Measurements from ENCODE around the gene PLCL1. TPM values are rescaled to one million over a fixed set of nuclear protein-coding genes. Genes with fewer than 3 reads are reported as not detected.

The PLCL1 gene
- total RNA-seq, 1 experiment from 2014 or later, result not detected

- no peak overlapping the region for H3K4me3 ChIP-seq
- no peak overlapping the region for H2AFZ ChIP-seq
- no peak overlapping the region for H3K27ac ChIP-seq
- intact Hi-C loops (cut with micrococcal nuclease; ENCODE audit: unreplicated experiment), result no loop called here
- H3K36me3 ChIP-seq (ENCODE audit: low read depth), result no peaks in the 10 kb centered on the region
- ChIA-PET CTCF (no interaction called here), POLR2A (ENCODE audit: unreplicated experiment) (no interaction called here)
- no peaks in the 10 kb centered on the region for H3K27me3 ChIP-seq (ENCODE audit: insufficient read depth, low read depth)
- no peaks in the 10 kb centered on the region for H3K4me1 ChIP-seq (replicated peaks; ENCODE audit: insufficient read depth)
- DNase-seq, result no peak
- H3F3A ChIP-seq (ENCODE audit: insufficient read depth, low read depth), result no peaks in the 10 kb centered on the region
- H3K79me2 ChIP-seq (ENCODE audit: low read depth), result no peaks in the 10 kb centered on the region
- H4K20me1 ChIP-seq (ENCODE audit: insufficient read depth), result no peaks in the 10 kb centered on the region
- H3K9me3 ChIP-seq (ENCODE audit: insufficient read depth, low read depth), result no peaks in the 10 kb centered on the region
- TF ChIP-seq EZH2 (IDR thresholded peaks at IDR 0.05; ENCODE audit: low read depth) (no peak), CTCF (conservative IDR thresholded peaks at IDR 0.05) (no peak)
- no peak overlapping the region for H3K4me2 ChIP-seq
- no peaks in the 10 kb centered on the region for H3K9me2 ChIP-seq (ENCODE audit: insufficient read depth)
- BruUV-seq (replicated peaks), result no TSS peak
Observed at GRCh38 chr2:198055716-198056115, 251.3 kb downstream of the PLCL1 start.

GRCh38 chr2:198056836-198057235 is 252.4 kb downstream of the PLCL1 start:
- H3K79me2 ChIP-seq (ENCODE audit: low read depth), result no peaks in the 10 kb centered on the region
- H3K4me3 ChIP-seq, result no peak overlapping the region
- no peaks in the 10 kb centered on the region for H3K9me3 ChIP-seq (ENCODE audit: insufficient read depth, low read depth)
- intact Hi-C loops (cut with micrococcal nuclease; ENCODE audit: unreplicated experiment), result no loop called here
- H3F3A ChIP-seq (ENCODE audit: insufficient read depth, low read depth), result no peaks in the 10 kb centered on the region
- H3K27me3 ChIP-seq (ENCODE audit: insufficient read depth, low read depth), result no peaks in the 10 kb centered on the region
- no peak overlapping the region for H3K4me2 ChIP-seq
- BruUV-seq (replicated peaks), result no TSS peak
- H2AFZ ChIP-seq, result no peak overlapping the region
- DNase-seq, result no peak
- ChIA-PET POLR2A (ENCODE audit: unreplicated experiment) (no interaction called here), CTCF (no interaction called here)
- H3K27ac ChIP-seq, result no peak overlapping the region
- H3K4me1 ChIP-seq (replicated peaks; ENCODE audit: insufficient read depth), result no peaks in the 10 kb centered on the region
- TF ChIP-seq EZH2 (IDR thresholded peaks at IDR 0.05; ENCODE audit: low read depth) (no peak), CTCF (conservative IDR thresholded peaks at IDR 0.05) (no peak)
- no peaks in the 10 kb centered on the region for H3K36me3 ChIP-seq (ENCODE audit: low read depth)
- H3K9me2 ChIP-seq (ENCODE audit: insufficient read depth), result no peaks in the 10 kb centered on the region
- no peaks in the 10 kb centered on the region for H4K20me1 ChIP-seq (ENCODE audit: insufficient read depth)

- no peaks in the 10 kb centered on the region for H3K79me2 ChIP-seq (ENCODE audit: low read depth)
- no peaks in the 10 kb centered on the region for H4K20me1 ChIP-seq (ENCODE audit: insufficient read depth)
- H3K9me2 ChIP-seq (ENCODE audit: insufficient read depth), result no peaks in the 10 kb centered on the region
- H3K27ac ChIP-seq, result no peak overlapping the region
- H3K4me1 ChIP-seq (replicated peaks; ENCODE audit: insufficient read depth), result no peaks in the 10 kb centered on the region
- no TSS peak for BruUV-seq (replicated peaks)
- H3K4me2 ChIP-seq, result no peak overlapping the region
- H2AFZ ChIP-seq, result 0 out of 2 replicates have a peak overlapping the region, but pooled peaks have one; percentile 43
- ChIA-PET CTCF (no interaction called here), POLR2A (ENCODE audit: unreplicated experiment) (no interaction called here)
- no peak for DNase-seq
- no peaks in the 10 kb centered on the region for H3F3A ChIP-seq (ENCODE audit: insufficient read depth, low read depth)
- no peaks in the 10 kb centered on the region for H3K27me3 ChIP-seq (ENCODE audit: insufficient read depth, low read depth)
- TF ChIP-seq EZH2 (IDR thresholded peaks at IDR 0.05; ENCODE audit: low read depth) (no peak), CTCF (conservative IDR thresholded peaks at IDR 0.05) (no peak)
- H3K9me3 ChIP-seq (ENCODE audit: insufficient read depth, low read depth), result no peaks in the 10 kb centered on the region
- intact Hi-C loops (cut with micrococcal nuclease; ENCODE audit: unreplicated experiment), result no loop called here
- no peaks in the 10 kb centered on the region for H3K36me3 ChIP-seq (ENCODE audit: low read depth)
- no peak overlapping the region for H3K4me3 ChIP-seq
Observed at GRCh38 chr2:198059800-198060199, 255.4 kb downstream of the PLCL1 start.

All from PC-9 (cell line).